ENCODE data around the gene ACSM3.
"Not testable (repeated sequence)": the region's sequence is repeated elsewhere in the genome, so short reads cannot be mapped to it uniquely, and the experiment has no call there.

Gene ACSM3

DNA sequence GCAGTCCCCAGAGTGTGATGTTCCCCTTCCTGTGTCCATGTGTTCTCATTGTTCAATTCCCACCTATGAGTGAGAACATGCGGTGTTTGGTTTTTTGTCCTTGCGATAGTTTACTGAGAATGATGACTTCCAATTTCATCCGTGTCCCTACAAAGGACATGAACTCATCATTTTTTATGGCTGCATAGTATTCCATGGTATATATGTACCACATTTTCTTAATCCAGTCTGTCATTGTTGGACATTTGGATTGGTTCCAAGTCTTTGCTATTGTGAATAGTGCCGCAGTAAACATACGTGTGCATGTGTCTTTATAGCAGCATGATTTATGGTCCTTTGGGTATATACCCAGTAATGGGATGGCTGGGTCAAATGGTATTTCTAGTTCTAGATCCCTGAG, 8.0 kb upstream of the ACSM3 start:
- not testable (repeated sequence) for H3K36me3 ChIP-seq (ENCODE audit: control insufficient read depth, insufficient read depth, low read length); H3K4me3 ChIP-seq (ENCODE audit: low read depth, low read length); H3K27ac ChIP-seq (ENCODE audit: low read depth, low read length); H3K9ac ChIP-seq (ENCODE audit: low read depth, low read length); H3K4me1 ChIP-seq (ENCODE audit: control insufficient read depth, insufficient read depth, low read length); H3K9me3 ChIP-seq (ENCODE audit: control insufficient read depth, insufficient read depth, low read length); H3K27me3 ChIP-seq (ENCODE audit: control insufficient read depth, insufficient read depth, low read length)

- Histone ChIP-seq H3K4me3 (ENCODE audit: low read depth, low read length) (no peak overlapping the region), H3K36me3 (ENCODE audit: control insufficient read depth, insufficient read depth, low read length) (no peaks in the 10 kb centered on the region), H3K27ac (ENCODE audit: low read depth, low read length) (no peak overlapping the region), H3K4me1 (ENCODE audit: control insufficient read depth, insufficient read depth, low read length) (peaks cover 3% of the 10 kb centered on the region; the same call in 1 of the 2 replicates), H3K9me3 (ENCODE audit: control insufficient read depth, insufficient read depth, low read length) (no peaks in the 10 kb centered on the region), H3K27me3 (ENCODE audit: control insufficient read depth, insufficient read depth, low read length) (no peaks in the 10 kb centered on the region), H3K9ac (ENCODE audit: low read depth, low read length) (no peak overlapping the region)
Observed at GRCh38 chr16:20760346-20760745, 3.5 kb upstream of the ACSM3 start.

DNA sequence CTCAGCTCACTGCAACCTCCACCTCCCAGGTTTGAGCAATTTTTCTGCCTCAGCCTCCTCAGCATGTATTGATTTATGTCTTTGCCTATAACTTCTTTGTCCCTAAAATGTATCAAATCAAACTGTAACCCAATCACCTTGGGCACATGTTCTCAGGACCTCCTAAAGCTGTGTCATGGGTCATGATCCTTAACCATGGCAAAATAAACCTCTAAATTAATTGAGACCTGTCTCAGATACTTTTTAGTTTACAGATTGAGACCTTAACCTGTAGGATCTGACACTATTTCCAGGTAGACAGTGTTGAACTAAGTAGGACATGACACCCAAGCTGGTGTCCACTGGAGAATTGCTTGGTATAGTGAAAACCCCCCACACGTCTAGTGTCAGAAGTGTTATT, 2.6 kb upstream of the ACSM3 start:
- H3K36me3 ChIP-seq (ENCODE audit: control insufficient read depth, insufficient read depth, low read length) = no peaks in the 10 kb centered on the region
- H3K9me3 ChIP-seq (ENCODE audit: control insufficient read depth, insufficient read depth, low read length) = no peaks in the 10 kb centered on the region
- no peaks in the 10 kb centered on the region for H3K27me3 ChIP-seq (ENCODE audit: control insufficient read depth, insufficient read depth, low read length)
- no peak overlapping the region for H3K4me3 ChIP-seq (ENCODE audit: low read depth, low read length)
- no peak overlapping the region for H3K9ac ChIP-seq (ENCODE audit: low read depth, low read length)
- H3K27ac ChIP-seq (ENCODE audit: low read depth, low read length) = no peak overlapping the region
- peaks cover 3% of the 10 kb centered on the region; the same call in 1 of the 2 replicates for H3K4me1 ChIP-seq (ENCODE audit: control insufficient read depth, insufficient read depth, low read length)

DNA sequence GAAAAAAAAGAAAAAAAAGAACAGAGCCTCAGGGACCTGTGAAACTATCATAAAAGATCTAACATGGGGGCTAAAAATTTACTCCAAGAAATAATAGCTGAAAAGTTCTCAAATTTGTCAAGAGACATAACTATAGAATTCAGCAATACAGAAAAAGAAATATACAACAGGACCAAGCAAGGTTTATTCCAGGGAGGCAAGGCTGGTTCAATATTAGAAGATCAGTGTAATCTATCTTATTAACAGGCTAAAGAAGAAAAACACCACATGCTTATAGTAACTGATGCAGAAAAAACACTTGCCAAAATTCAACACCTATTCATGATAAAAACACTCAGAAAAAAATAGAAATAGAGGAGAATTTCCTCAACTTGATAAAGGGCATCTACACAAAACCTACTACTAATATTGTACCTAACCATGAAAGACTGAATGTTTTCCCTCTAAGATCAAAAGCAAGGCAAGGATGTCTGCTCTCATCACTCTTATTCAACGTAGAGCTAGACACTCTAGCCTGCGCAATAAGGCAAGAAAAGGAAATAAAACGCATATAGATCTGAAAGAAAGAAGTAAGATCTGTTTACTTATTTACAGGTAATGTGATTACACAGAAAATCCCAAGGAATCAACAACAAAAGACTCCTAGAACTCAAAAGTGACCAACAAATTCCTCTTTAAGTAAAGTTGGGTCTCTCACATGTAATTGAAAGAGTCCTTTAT, 1.2 kb upstream of the ACSM3 start:
- Histone ChIP-seq H3K4me3 (ENCODE audit: low read depth, low read length) (no peak overlapping the region), H3K27me3 (ENCODE audit: control insufficient read depth, insufficient read depth, low read length) (no peaks in the 10 kb centered on the region), H3K36me3 (ENCODE audit: control insufficient read depth, insufficient read depth, low read length) (no peaks in the 10 kb centered on the region), H3K9ac (ENCODE audit: low read depth, low read length) (no peak overlapping the region), H3K4me1 (ENCODE audit: control insufficient read depth, insufficient read depth, low read length) (peaks cover 3% of the 10 kb centered on the region; the same call in 1 of the 2 replicates), H3K9me3 (ENCODE audit: control insufficient read depth, insufficient read depth, low read length) (no peaks in the 10 kb centered on the region), H3K27ac (ENCODE audit: low read depth, low read length) (no peak overlapping the region)

DNA sequence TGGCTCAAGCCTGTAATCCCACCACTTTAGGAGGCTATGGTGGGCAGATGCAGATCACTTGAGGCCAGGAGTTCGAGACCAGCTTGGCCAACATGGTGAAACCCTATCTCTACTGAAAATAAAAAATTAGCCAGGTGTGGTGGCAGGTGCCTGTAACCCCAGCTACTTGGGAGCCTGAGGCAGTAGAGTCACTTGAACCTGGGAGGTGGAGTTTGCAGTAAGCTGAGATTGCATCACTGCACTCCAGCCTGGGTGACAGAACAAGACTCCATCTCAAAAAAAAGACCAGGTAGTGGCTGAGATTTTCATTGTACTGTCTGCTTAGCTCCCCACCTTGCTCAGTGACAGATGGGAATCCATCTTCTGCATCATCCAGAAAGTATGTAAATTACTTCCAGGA, 634 bp downstream of the ACSM3 start:
- not testable (repeated sequence) for H3K9ac ChIP-seq (ENCODE audit: low read depth, low read length); H3K27me3 ChIP-seq (ENCODE audit: control insufficient read depth, insufficient read depth, low read length); H3K36me3 ChIP-seq (ENCODE audit: control insufficient read depth, insufficient read depth, low read length); H3K4me3 ChIP-seq (ENCODE audit: low read depth, low read length); H3K4me1 ChIP-seq (ENCODE audit: control insufficient read depth, insufficient read depth, low read length); H3K27ac ChIP-seq (ENCODE audit: low read depth, low read length); H3K9me3 ChIP-seq (ENCODE audit: control insufficient read depth, insufficient read depth, low read length)

GRCh38 chr16:20765732-20766131, 1.9 kb downstream of the ACSM3 start:
- no peak overlapping the region for H3K9ac ChIP-seq (ENCODE audit: low read depth, low read length)
- H3K4me1 ChIP-seq (ENCODE audit: control insufficient read depth, insufficient read depth, low read length) = peaks cover 3% of the 10 kb centered on the region; the same call in 1 of the 2 replicates
- no peaks in the 10 kb centered on the region for H3K27me3 ChIP-seq (ENCODE audit: control insufficient read depth, insufficient read depth, low read length)
- H3K4me3 ChIP-seq (ENCODE audit: low read depth, low read length) = no peak overlapping the region
- no peaks in the 10 kb centered on the region for H3K36me3 ChIP-seq (ENCODE audit: control insufficient read depth, insufficient read depth, low read length)
- H3K9me3 ChIP-seq (ENCODE audit: control insufficient read depth, insufficient read depth, low read length) = no peaks in the 10 kb centered on the region
- H3K27ac ChIP-seq (ENCODE audit: low read depth, low read length) = no peak overlapping the region

DNA sequence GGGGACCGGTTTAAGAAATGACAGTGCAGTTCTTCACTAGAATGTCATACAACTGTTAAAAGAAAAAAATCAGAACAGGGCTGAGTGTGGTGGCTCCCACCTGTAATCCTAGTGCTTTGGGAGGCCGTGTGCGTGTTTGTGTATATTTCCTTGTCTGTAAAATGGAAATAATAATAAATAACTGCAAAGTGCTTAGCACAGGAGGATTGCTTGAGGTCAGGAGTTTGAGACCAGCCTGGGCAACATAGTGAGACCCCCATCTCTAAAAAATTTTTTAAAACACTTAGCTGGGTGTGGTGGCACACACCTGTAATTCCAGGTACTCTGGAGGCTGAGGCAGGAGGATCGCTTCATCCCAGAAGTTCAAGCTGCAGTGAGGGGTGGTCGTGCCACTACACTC, 2.5 kb downstream of the ACSM3 start:
- H3K27ac ChIP-seq (ENCODE audit: low read depth, low read length) = no peak overlapping the region
- no peaks in the 10 kb centered on the region for H3K36me3 ChIP-seq (ENCODE audit: control insufficient read depth, insufficient read depth, low read length)
- no peaks in the 10 kb centered on the region for H3K9me3 ChIP-seq (ENCODE audit: control insufficient read depth, insufficient read depth, low read length)
- peaks cover 3% of the 10 kb centered on the region; the same call in 1 of the 2 replicates for H3K4me1 ChIP-seq (ENCODE audit: control insufficient read depth, insufficient read depth, low read length)
- H3K9ac ChIP-seq (ENCODE audit: low read depth, low read length) = no peak overlapping the region
- H3K27me3 ChIP-seq (ENCODE audit: control insufficient read depth, insufficient read depth, low read length) = no peaks in the 10 kb centered on the region
- H3K4me3 ChIP-seq (ENCODE audit: low read depth, low read length) = no peak overlapping the region

DNA sequence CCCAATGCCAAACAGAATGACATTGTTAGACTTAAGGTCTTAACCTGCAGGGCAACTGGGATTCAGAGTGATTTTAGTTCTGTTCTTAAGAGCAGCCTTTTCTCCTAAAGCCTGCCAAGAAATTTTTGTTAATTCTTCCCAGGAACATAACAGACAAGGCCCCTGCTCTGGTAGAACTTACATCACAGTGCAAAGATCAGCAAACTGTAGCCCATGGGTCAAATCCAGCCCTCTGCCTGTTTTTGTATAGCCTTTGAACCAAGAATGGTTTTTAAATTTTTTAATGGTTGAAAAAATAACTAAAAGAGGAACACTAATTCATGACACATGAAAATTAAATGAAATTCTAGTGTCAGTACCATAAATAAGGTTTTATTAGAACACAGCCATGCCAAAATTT, 3.8 kb downstream of the ACSM3 start:
- no peaks in the 10 kb centered on the region for H3K36me3 ChIP-seq (ENCODE audit: control insufficient read depth, insufficient read depth, low read length)
- no peak overlapping the region for H3K9ac ChIP-seq (ENCODE audit: low read depth, low read length)
- no peak overlapping the region for H3K27ac ChIP-seq (ENCODE audit: low read depth, low read length)
- no peak overlapping the region for H3K4me3 ChIP-seq (ENCODE audit: low read depth, low read length)
- no peaks in the 10 kb centered on the region for H3K9me3 ChIP-seq (ENCODE audit: control insufficient read depth, insufficient read depth, low read length)
- H3K27me3 ChIP-seq (ENCODE audit: control insufficient read depth, insufficient read depth, low read length) = no peaks in the 10 kb centered on the region
- H3K4me1 ChIP-seq (ENCODE audit: control insufficient read depth, insufficient read depth, low read length) = peaks cover 3% of the 10 kb centered on the region; the same call in 1 of the 2 replicates

GRCh38 chr16:20768121-20768520, 4.3 kb downstream of the ACSM3 start:
- no peak overlapping the region for H3K27ac ChIP-seq (ENCODE audit: low read depth, low read length)
- peaks cover 3% of the 10 kb centered on the region; the same call in 1 of the 2 replicates for H3K4me1 ChIP-seq (ENCODE audit: control insufficient read depth, insufficient read depth, low read length)
- no peak overlapping the region for H3K9ac ChIP-seq (ENCODE audit: low read depth, low read length)
- no peaks in the 10 kb centered on the region for H3K36me3 ChIP-seq (ENCODE audit: control insufficient read depth, insufficient read depth, low read length)
- no peaks in the 10 kb centered on the region for H3K27me3 ChIP-seq (ENCODE audit: control insufficient read depth, insufficient read depth, low read length)
- H3K9me3 ChIP-seq (ENCODE audit: control insufficient read depth, insufficient read depth, low read length) = no peaks in the 10 kb centered on the region
- no peak overlapping the region for H3K4me3 ChIP-seq (ENCODE audit: low read depth, low read length)

DNA sequence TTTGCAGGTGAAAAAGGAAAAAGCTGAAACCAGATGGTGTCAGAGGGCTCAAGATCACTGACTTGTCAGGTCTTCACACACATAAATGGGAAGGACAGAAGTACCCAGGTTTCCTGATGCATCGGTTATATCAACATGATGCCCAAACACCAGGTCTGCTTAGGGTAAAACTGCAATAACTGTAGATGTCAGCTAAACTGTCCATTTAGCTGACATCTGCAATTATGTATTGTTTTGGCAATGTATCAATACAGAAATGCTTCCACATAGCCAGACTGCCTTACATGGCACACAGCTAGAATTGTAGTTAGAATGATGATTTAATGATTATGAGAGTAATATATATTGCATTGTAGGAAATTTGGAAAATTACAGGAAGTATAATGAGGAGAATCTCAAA, 5.0 kb downstream of the ACSM3 start:
- no peaks in the 10 kb centered on the region for H3K27me3 ChIP-seq (ENCODE audit: control insufficient read depth, insufficient read depth, low read length)
- no peak overlapping the region for H3K4me3 ChIP-seq (ENCODE audit: low read depth, low read length)
- no peak overlapping the region for H3K27ac ChIP-seq (ENCODE audit: low read depth, low read length)
- H3K36me3 ChIP-seq (ENCODE audit: control insufficient read depth, insufficient read depth, low read length) = no peaks in the 10 kb centered on the region
- H3K9ac ChIP-seq (ENCODE audit: low read depth, low read length) = no peak overlapping the region
- no peaks in the 10 kb centered on the region for H3K9me3 ChIP-seq (ENCODE audit: control insufficient read depth, insufficient read depth, low read length)
- H3K4me1 ChIP-seq (ENCODE audit: control insufficient read depth, insufficient read depth, low read length) = peaks cover 3% of the 10 kb centered on the region; the same call in 1 of the 2 replicates

DNA sequence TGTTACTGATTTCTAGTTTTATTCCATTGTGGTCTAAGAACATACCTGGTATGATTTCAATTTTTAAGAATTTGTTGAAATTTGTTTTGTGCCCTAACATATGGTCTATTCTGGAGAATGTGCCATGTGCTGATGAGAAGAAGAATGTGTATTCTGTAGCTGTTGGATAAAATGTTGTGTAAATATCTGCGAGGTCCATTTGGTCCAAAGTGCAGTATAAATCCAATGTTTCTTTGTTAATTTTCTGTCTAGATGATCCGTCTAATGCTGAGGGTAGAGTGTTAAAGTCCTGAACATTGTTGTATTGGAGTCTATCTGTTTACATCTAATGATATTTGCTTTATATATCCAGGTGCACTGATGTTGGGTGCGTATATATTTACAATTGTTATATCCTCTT, 9.9 kb downstream of the ACSM3 start:
- Histone ChIP-seq H3K27me3 (ENCODE audit: control insufficient read depth, insufficient read depth, low read length) (no peaks in the 10 kb centered on the region), H3K9me3 (ENCODE audit: control insufficient read depth, insufficient read depth, low read length) (no peaks in the 10 kb centered on the region), H3K4me1 (ENCODE audit: control insufficient read depth, insufficient read depth, low read length) (no peaks in the 10 kb centered on the region), H3K27ac (ENCODE audit: low read depth, low read length) (no peak overlapping the region), H3K4me3 (ENCODE audit: low read depth, low read length) (no peak overlapping the region), H3K9ac (ENCODE audit: low read depth, low read length) (no peak overlapping the region), H3K36me3 (ENCODE audit: control insufficient read depth, insufficient read depth, low read length) (no peaks in the 10 kb centered on the region)

All from HUES48 (cell line).